ENCODE measurements around the gene C4orf17. TPM values are rescaled to one million over a fixed set of nuclear protein-coding genes. Genes with fewer than 3 reads are reported as not detected.

The C4orf17 gene
- total RNA-seq, 2 experiments from 2014 or later: not detected

DNA sequence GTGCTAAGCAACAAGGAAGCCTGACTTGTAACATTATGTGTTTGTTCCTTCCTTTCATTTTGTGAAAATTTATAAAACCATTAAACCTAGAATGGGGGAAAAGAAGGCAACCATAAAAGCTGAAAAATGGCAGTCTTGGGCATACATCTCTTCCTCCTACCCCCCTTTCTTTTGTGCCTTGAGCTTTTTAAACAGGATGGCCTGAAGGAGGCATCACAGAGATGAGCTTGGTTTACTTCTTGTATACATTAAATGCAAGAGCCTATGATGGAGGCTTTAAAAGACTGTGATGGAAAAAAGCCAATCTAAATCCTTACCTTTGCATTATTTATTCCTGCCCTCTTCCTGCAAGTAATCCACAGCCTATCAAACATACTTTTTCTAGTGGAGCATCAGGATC is 39.5 kb upstream of the C4orf17 start:
- Mint-ChIP-seq H3K27ac (no peak overlapping the region), H3K4me3 (no peak overlapping the region), H3K36me3 (ENCODE audit: low read depth) (no peaks in the 10 kb centered on the region), H3K9me3 (no peaks in the 10 kb centered on the region), H3K4me1 (ENCODE audit: low read depth) (no peaks in the 10 kb centered on the region), H3K27me3 (peaks cover 12% of the 10 kb centered on the region)
- H3K27me3 ChIP-seq (ENCODE audit: control insufficient read depth in 1 of 2, insufficient read depth in 2 of 2, low read length in 2 of 2): no peaks in the 10 kb centered on the region
- no peak for TF ChIP-seq CTCF (IDR thresholded peaks at IDR 0.05)
- ChIA-PET POLR2A (no interaction called here), CTCF (interaction anchor here (0.8 kb wide), 1 partner anchor 8 kb away, joined by 3 read pairs; no protein-coding TSS in a partner anchor)
- H3K4me3 ChIP-seq (ENCODE audit: low read length): no peak overlapping the region
- intact Hi-C loops (cut with DNase I, micrococcal nuclease): no loop called here
- H3K4me1 ChIP-seq (ENCODE audit: insufficient read depth, low read length): no peaks in the 10 kb centered on the region
- H3K9me3 ChIP-seq (ENCODE audit: control insufficient read depth in 1 of 2, insufficient read depth in 1 of 2, low read length in 2 of 2): no peaks in the 10 kb centered on the region
- ATAC-seq (ENCODE audit: poor library complexity): no peak
- H3K27ac ChIP-seq (ENCODE audit: low read depth in 1 of 2, low read length in 2 of 2): no peak overlapping the region
- no peak for DNase-seq
- H3K36me3 ChIP-seq (ENCODE audit: insufficient read depth, low read length): no peaks in the 10 kb centered on the region

DNA sequence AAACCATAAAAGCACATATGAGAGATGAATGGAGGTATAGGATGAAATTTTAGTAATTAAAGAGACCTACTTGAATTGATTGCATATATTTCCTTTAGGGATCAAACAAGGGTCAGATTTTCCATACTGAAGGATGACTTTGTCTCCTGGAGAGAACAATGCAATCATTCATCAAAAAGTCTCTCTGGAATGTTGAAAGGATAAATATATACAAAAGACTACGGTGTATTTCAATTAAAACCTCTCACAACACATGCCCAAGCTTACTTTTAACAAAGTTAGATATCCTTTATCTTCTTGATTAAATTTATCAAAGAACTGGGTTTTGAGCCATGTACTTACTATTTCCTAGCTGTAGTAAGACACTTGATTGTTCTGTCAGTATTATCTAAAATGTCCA is 38.9 kb upstream of the C4orf17 start:
- Mint-ChIP-seq H3K9me3 (no peaks in the 10 kb centered on the region), H3K4me3 (no peak overlapping the region), H3K36me3 (ENCODE audit: low read depth) (no peaks in the 10 kb centered on the region), H3K27ac (no peak overlapping the region), H3K27me3 (peaks cover 12% of the 10 kb centered on the region), H3K4me1 (ENCODE audit: low read depth) (no peaks in the 10 kb centered on the region)
- Histone ChIP-seq H3K27ac (ENCODE audit: low read depth in 1 of 2, low read length in 2 of 2) (no peak overlapping the region), H3K4me3 (ENCODE audit: low read length) (no peak overlapping the region), H3K27me3 (ENCODE audit: control insufficient read depth in 1 of 2, insufficient read depth in 2 of 2, low read length in 2 of 2) (no peaks in the 10 kb centered on the region), H3K36me3 (ENCODE audit: insufficient read depth, low read length) (no peaks in the 10 kb centered on the region), H3K4me1 (ENCODE audit: insufficient read depth, low read length) (no peaks in the 10 kb centered on the region), H3K9me3 (ENCODE audit: control insufficient read depth in 1 of 2, insufficient read depth in 1 of 2, low read length in 2 of 2) (no peaks in the 10 kb centered on the region)
- POLR2A ChIA-PET: no interaction called here
- ATAC-seq (ENCODE audit: poor library complexity) (no peak), DNase-seq (no peak)
- intact Hi-C loops (cut with DNase I, micrococcal nuclease): no loop called here
- CTCF ChIA-PET: interaction anchor here (0.8 kb wide), 1 partner anchor 9 kb away, joined by 3 read pairs; no protein-coding TSS in a partner anchor
- no peak for TF ChIP-seq CTCF (IDR thresholded peaks at IDR 0.05)

- POLR2A ChIA-PET: no interaction called here
- Histone ChIP-seq H3K9me3 (ENCODE audit: control insufficient read depth in 1 of 2, insufficient read depth in 1 of 2, low read length in 2 of 2) (no peaks in the 10 kb centered on the region), H3K4me1 (ENCODE audit: insufficient read depth, low read length) (no peaks in the 10 kb centered on the region), H3K27ac (ENCODE audit: low read depth in 1 of 2, low read length in 2 of 2) (no peak overlapping the region), H3K4me3 (ENCODE audit: low read length) (no peak overlapping the region), H3K36me3 (ENCODE audit: insufficient read depth, low read length) (no peaks in the 10 kb centered on the region), H3K27me3 (ENCODE audit: control insufficient read depth in 1 of 2, insufficient read depth in 2 of 2, low read length in 2 of 2) (no peaks in the 10 kb centered on the region)
- no peaks in the 10 kb centered on the region for H3K9me3 Mint-ChIP-seq
- DNase-seq (no peak), ATAC-seq (ENCODE audit: poor library complexity) (no peak)
- H3K27me3 Mint-ChIP-seq: peaks cover 3% of the 10 kb centered on the region
- CTCF ChIA-PET: no interaction called here
- TF ChIP-seq CTCF (IDR thresholded peaks at IDR 0.05): no peak
- no peak overlapping the region for H3K4me3 Mint-ChIP-seq
- no peaks in the 10 kb centered on the region for H3K36me3 Mint-ChIP-seq (ENCODE audit: low read depth)
- no peaks in the 10 kb centered on the region for H3K4me1 Mint-ChIP-seq (ENCODE audit: low read depth)
- intact Hi-C loops (cut with DNase I, micrococcal nuclease): no loop called here
- no peak overlapping the region for H3K27ac Mint-ChIP-seq
Observed at GRCh38 chr4:99473131-99473530, 37.7 kb upstream of the C4orf17 start.
